Measurements from ENCODE around the gene CDH4. TPM values are rescaled to one million over a fixed set of nuclear protein-coding genes. Genes with fewer than 3 reads are reported as not detected.

CDH4 gene
- total and polyA plus RNA-seq, 2 donors (not counting 1 experiment from before 2014, with no cell fraction given): not detected

DNA sequence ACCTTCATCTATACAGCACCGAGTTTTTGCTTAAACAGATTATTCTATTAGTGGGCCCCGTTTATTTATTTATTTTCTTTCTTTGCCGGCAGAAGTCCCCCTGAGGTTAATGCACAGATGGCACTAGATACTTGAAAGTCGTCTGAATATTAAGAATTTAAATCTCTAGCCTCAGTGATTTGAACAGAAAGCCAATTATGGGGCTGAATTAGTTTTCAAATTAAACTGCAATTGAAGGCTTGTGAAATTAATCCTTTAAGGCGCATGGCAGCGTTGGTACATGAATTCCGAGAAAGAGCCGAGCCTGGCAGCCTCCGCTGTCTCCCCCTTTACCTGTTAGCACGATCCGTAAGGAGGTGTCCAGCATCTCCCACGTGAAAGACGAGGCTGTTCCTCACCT is 610.8 kb downstream of the CDH4 start:
- ATAC-seq (ENCODE audit: low read depth) (no peak), DNase-seq (no peak)
- Mint-ChIP-seq H3K27me3 (peaks cover 4% of the 10 kb centered on the region), H3K27ac (no peak overlapping the region), H3K4me3 (no peak overlapping the region), H3K4me1 (no peaks in the 10 kb centered on the region), H3K9me3 (ENCODE audit: insufficient read depth) (peaks cover 5% of the 10 kb centered on the region)
- no peak overlapping the region for H3K27ac ChIP-seq (ENCODE audit: low read length in 2 of 2)
- H3K4me1 ChIP-seq (ENCODE audit: control insufficient read depth in 2 of 2, insufficient read depth in 2 of 2, low read length in 2 of 2): no peaks in the 10 kb centered on the region
- H3K4me3 ChIP-seq (ENCODE audit: control extremely low read depth in 1 of 5, extremely low read depth in 1 of 5, insufficient read depth in 1 of 5, low read depth in 2 of 5, low read length in 4 of 5): no peak overlapping the region
- no peaks in the 10 kb centered on the region for H3K27me3 ChIP-seq (replicated peaks in 1 of 4; ENCODE audit: control extremely low read depth in 1 of 4, control insufficient read depth in 3 of 4, insufficient read depth in 4 of 4, low read length in 3 of 4)
- TF ChIP-seq, protein P1, sequence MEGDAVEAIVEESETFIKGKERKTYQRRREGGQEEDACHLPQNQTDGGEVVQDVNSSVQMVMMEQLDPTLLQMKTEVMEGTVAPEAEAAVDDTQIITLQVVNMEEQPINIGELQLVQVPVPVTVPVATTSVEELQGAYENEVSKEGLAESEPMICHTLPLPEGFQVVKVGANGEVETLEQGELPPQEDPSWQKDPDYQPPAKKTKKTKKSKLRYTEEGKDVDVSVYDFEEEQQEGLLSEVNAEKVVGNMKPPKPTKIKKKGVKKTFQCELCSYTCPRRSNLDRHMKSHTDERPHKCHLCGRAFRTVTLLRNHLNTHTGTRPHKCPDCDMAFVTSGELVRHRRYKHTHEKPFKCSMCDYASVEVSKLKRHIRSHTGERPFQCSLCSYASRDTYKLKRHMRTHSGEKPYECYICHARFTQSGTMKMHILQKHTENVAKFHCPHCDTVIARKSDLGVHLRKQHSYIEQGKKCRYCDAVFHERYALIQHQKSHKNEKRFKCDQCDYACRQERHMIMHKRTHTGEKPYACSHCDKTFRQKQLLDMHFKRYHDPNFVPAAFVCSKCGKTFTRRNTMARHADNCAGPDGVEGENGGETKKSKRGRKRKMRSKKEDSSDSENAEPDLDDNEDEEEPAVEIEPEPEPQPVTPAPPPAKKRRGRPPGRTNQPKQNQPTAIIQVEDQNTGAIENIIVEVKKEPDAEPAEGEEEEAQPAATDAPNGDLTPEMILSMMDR (IDR thresholded peaks at IDR 0.05): no peak
- TF ChIP-seq EZH2 (IDR thresholded peaks at IDR 0.05; ENCODE audit: borderline replicate concordance, insufficient read depth, low read depth, low read length, poor library complexity, severe bottlenecking): no peak
- WGBS (ENCODE audit: insufficient coverage): 85% methylated on average over 10 of the region's 13 CpGs
- H4K20me1 ChIP-seq (ENCODE audit: control insufficient read depth, insufficient read depth, low read length, poor library complexity, severe bottlenecking): no peaks in the 10 kb centered on the region
- ChIA-PET CTCF (no interaction called here), POLR2A (no interaction called here)
- no peaks in the 10 kb centered on the region for H3K36me3 ChIP-seq (replicated peaks in 1 of 2; ENCODE audit: control extremely low read depth in 1 of 2, control insufficient read depth in 1 of 2, extremely low read depth in 1 of 2, insufficient read depth in 2 of 2, low read length in 1 of 2)
- no peak overlapping the region for H2AFZ ChIP-seq (ENCODE audit: insufficient read depth, low read depth, low read length, poor library complexity, severe bottlenecking)
- H3K4me2 ChIP-seq (replicated peaks; ENCODE audit: low read depth, low read length, poor library complexity, severe bottlenecking): no peak overlapping the region
- intact Hi-C loops (cut with micrococcal nuclease): no loop called here
- no peak overlapping the region for H3K9ac ChIP-seq (ENCODE audit: low read length)
- H3K9me3 ChIP-seq (ENCODE audit: control extremely low read depth in 1 of 3, control insufficient read depth in 2 of 3, insufficient read depth in 1 of 3, low read length in 2 of 3): peaks cover 0 to 20% (median 3%) of the 10 kb centered on the region in 3 donors
- no peaks in the 10 kb centered on the region for H3K79me2 ChIP-seq (ENCODE audit: control insufficient read depth, insufficient read depth, low read length)

DNA sequence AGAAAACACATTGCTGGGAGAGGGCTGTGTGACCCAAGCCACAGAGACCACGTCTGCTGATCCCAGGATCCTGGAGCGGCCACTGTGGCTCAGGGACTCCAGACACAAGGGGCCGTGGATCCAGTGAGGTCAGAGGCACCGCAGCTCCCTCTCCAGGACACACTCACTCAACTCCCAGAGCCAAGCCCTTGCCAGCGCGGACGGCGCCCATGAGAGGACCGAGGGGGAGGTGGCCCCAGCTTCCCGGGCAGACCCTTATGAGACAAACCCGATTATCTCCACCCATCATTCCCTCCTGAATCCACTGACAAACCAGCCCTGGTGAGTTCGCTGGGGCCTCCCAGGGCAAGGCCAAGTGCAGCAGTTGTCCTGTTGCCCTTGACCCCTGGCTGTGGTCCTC is 612.4 kb downstream of the CDH4 start:
- no peak overlapping the region for H3K4me3 ChIP-seq (ENCODE audit: control extremely low read depth in 1 of 5, extremely low read depth in 1 of 5, insufficient read depth in 1 of 5, low read depth in 2 of 5, low read length in 4 of 5)
- Mint-ChIP-seq H3K4me3 (no peak overlapping the region), H3K4me1 (no peaks in the 10 kb centered on the region), H3K27ac (no peak overlapping the region), H3K9me3 (ENCODE audit: insufficient read depth) (peaks cover 5% of the 10 kb centered on the region), H3K27me3 (peaks cover 4% of the 10 kb centered on the region)
- WGBS (ENCODE audit: insufficient coverage): 91% methylated on average over 12 of the region's 12 CpGs
- DNase-seq: no peak
- intact Hi-C loops (cut with micrococcal nuclease): no loop called here
- H3K79me2 ChIP-seq (ENCODE audit: control insufficient read depth, insufficient read depth, low read length): no peaks in the 10 kb centered on the region
- H4K20me1 ChIP-seq (ENCODE audit: control insufficient read depth, insufficient read depth, low read length, poor library complexity, severe bottlenecking): no peaks in the 10 kb centered on the region
- peaks cover 0 to 20% (median 3%) of the 10 kb centered on the region in 3 donors for H3K9me3 ChIP-seq (ENCODE audit: control extremely low read depth in 1 of 3, control insufficient read depth in 2 of 3, insufficient read depth in 1 of 3, low read length in 2 of 3)
- H2AFZ ChIP-seq (ENCODE audit: insufficient read depth, low read depth, low read length, poor library complexity, severe bottlenecking): no peak overlapping the region
- no peak overlapping the region for H3K27ac ChIP-seq (ENCODE audit: low read length in 2 of 2)
- H3K27me3 ChIP-seq (replicated peaks in 1 of 4; ENCODE audit: control extremely low read depth in 1 of 4, control insufficient read depth in 3 of 4, insufficient read depth in 4 of 4, low read length in 3 of 4): no peaks in the 10 kb centered on the region
- H3K4me1 ChIP-seq (ENCODE audit: control insufficient read depth in 2 of 2, insufficient read depth in 2 of 2, low read length in 2 of 2): no peaks in the 10 kb centered on the region
- CTCF ChIA-PET: no interaction called here
- no peak overlapping the region for H3K9ac ChIP-seq (ENCODE audit: low read length)
- H3K4me2 ChIP-seq (replicated peaks; ENCODE audit: low read depth, low read length, poor library complexity, severe bottlenecking): no peak overlapping the region
- H3K36me3 ChIP-seq (replicated peaks in 1 of 2; ENCODE audit: control extremely low read depth in 1 of 2, control insufficient read depth in 1 of 2, extremely low read depth in 1 of 2, insufficient read depth in 2 of 2, low read length in 1 of 2): no peaks in the 10 kb centered on the region
- TF ChIP-seq, protein P1 (IDR thresholded peaks at IDR 0.05): no peak
- TF ChIP-seq EZH2 (IDR thresholded peaks at IDR 0.05; ENCODE audit: borderline replicate concordance, insufficient read depth, low read depth, low read length, poor library complexity, severe bottlenecking): no peak
- ATAC-seq (ENCODE audit: low read depth): no peak
- POLR2A ChIA-PET: no interaction called here

All from B cell (primary cell).